Measurements from ENCODE around the gene RPS21. TPM values are rescaled to one million over a fixed set of nuclear protein-coding genes. Genes with fewer than 3 reads are reported as not detected.

Gene RPS21
- total RNA-seq, 2 donors from 2014 or later: 1,506 to 4,377 TPM

- Histone ChIP-seq H3K4me3 (no peak overlapping the region), H3K4me1 (replicated peaks) (peaks cover 31% of the 10 kb centered on the region), H3K9me3 (no peaks in the 10 kb centered on the region), H3K36me3 (no peaks in the 10 kb centered on the region), H3K27me3 (replicated peaks; ENCODE audit: insufficient read depth) (no peaks in the 10 kb centered on the region), H3K27ac (peak overlapping the region; percentile 91 to 92)
- intact Hi-C loops (cut with DNase I): no loop called here
- 21% methylated on average over 19 of the region's 28 CpGs for WGBS
- TF ChIP-seq POLR2A (IDR thresholded peaks at IDR 0.05) (peak; percentile 11), POLR2AphosphoS5 (IDR thresholded peaks at IDR 0.05) (no peak), CTCF (IDR thresholded peaks at IDR 0.05) (peak in 1 of 4 experiments; percentile 18)
- no peak for DNase-seq (ENCODE audit: low spot score)
Measured at GRCh38 chr20:62368976-62369814, 17.7 kb upstream of the RPS21 start.

DNA sequence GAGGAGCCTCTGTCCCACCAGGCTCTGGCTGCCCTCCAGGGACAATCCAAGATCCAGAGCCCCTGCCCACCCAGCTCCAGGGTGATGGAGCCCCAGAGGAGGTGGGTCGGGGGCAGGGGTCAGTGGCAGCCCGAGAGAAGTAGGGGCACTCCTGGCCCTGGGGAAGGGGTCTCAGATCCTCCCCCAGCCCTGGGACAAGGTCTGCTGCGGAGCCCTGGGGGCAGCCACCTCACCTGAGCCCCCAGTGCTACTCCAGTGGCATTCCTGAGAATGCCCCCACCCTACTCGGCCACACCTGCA lies 17.1 kb upstream of the RPS21 start:
- Histone ChIP-seq H3K4me3 (no peak overlapping the region), H3K27me3 (replicated peaks; ENCODE audit: insufficient read depth) (no peaks in the 10 kb centered on the region), H3K36me3 (no peaks in the 10 kb centered on the region), H3K4me1 (replicated peaks) (peaks cover 32% of the 10 kb centered on the region), H3K27ac (peak overlapping the region; percentile 63 to 91), H3K9me3 (no peaks in the 10 kb centered on the region)
- WGBS: 61% methylated on average over 4 of the region's 4 CpGs
- TF ChIP-seq CTCF (IDR thresholded peaks at IDR 0.05) (no peak), POLR2A (IDR thresholded peaks at IDR 0.05) (no peak), POLR2AphosphoS5 (IDR thresholded peaks at IDR 0.05) (no peak)
- no peak for DNase-seq (ENCODE audit: low spot score)
- intact Hi-C loops (cut with DNase I): no loop called here

GRCh38 chr20:62370115-62370806 lies 16.6 kb upstream of the RPS21 start:
- Histone ChIP-seq H3K4me1 (replicated peaks) (peaks cover 36% of the 10 kb centered on the region), H3K9me3 (no peaks in the 10 kb centered on the region), H3K27ac (peak overlapping the region; percentile 63 to 91), H3K36me3 (no peaks in the 10 kb centered on the region), H3K4me3 (no peak overlapping the region), H3K27me3 (replicated peaks; ENCODE audit: insufficient read depth) (no peaks in the 10 kb centered on the region)
- intact Hi-C loops (cut with DNase I): no loop called here
- no peak for DNase-seq (ENCODE audit: low spot score)
- TF ChIP-seq CTCF (IDR thresholded peaks at IDR 0.05) (no peak), POLR2A (IDR thresholded peaks at IDR 0.05) (no peak), POLR2AphosphoS5 (IDR thresholded peaks at IDR 0.05) (no peak)
- WGBS: 64% methylated on average over 19 of the region's 19 CpGs

- Histone ChIP-seq H3K4me3 (no peak overlapping the region), H3K27ac (peak overlapping the region; percentile 39 to 63), H3K9me3 (no peaks in the 10 kb centered on the region), H3K27me3 (replicated peaks; ENCODE audit: insufficient read depth) (no peaks in the 10 kb centered on the region), H3K36me3 (no peaks in the 10 kb centered on the region), H3K4me1 (replicated peaks) (peaks cover 31% of the 10 kb centered on the region)
- intact Hi-C loops (cut with DNase I): no loop called here
- DNase-seq (ENCODE audit: low spot score): no peak
- TF ChIP-seq CTCF (IDR thresholded peaks at IDR 0.05) (no peak), POLR2A (IDR thresholded peaks at IDR 0.05) (no peak), POLR2AphosphoS5 (IDR thresholded peaks at IDR 0.05) (no peak)
- WGBS: 64% methylated on average over 17 of the region's 18 CpGs
Measured at GRCh38 chr20:62370807-62371587, 15.9 kb upstream of the RPS21 start.
